ENCODE data around the gene AK1.
A peak's percentile ranks its signal among the peaks of the same experiment; 100 is the strongest.

AK1 gene

GRCh38 chr9:127907867-127908659, 30.6 kb upstream of the AK1 start:
- DNase-seq = no peak

GRCh38 chr9:127905788-127906191, 28.3 kb upstream of the AK1 start:
- DNase-seq = no peak

GRCh38 chr9:127905004-127905728, 27.7 kb upstream of the AK1 start:
- no peak for DNase-seq

GRCh38 chr9:127904561-127905003, 27.1 kb upstream of the AK1 start:
- no peak for DNase-seq

GRCh38 chr9:127903557-127904475, 26.3 kb upstream of the AK1 start:
- no peak for DNase-seq

- no peak for DNase-seq
Measured at GRCh38 chr9:127899128-127899943, 21.9 kb upstream of the AK1 start, which contains the start of gene ST6GALNAC6. Gene ST6GALNAC6, minus strand, starts transcription at chr9:127899603. Its CDS starts 1,622 bp downstream, at chr9:127897981.

GRCh38 chr9:127898433-127899127, 21.1 kb upstream of the AK1 start:
- no peak for DNase-seq

- DNase-seq = no peak
Measured at GRCh38 chr9:127897193-127897692, 19.8 kb upstream of the AK1 start.

GRCh38 chr9:127896395-127897192, 19.1 kb upstream of the AK1 start:
- DNase-seq = no peak

- DNase-seq = no peak
Measured at GRCh38 chr9:127895811-127896210, 18.3 kb upstream of the AK1 start.

- DNase-seq = no peak
Measured at GRCh38 chr9:127893392-127893791, 15.9 kb upstream of the AK1 start.

- DNase-seq = no peak
Measured at GRCh38 chr9:127892831-127893230, 15.4 kb upstream of the AK1 start.

GRCh38 chr9:127890053-127890452, 12.6 kb upstream of the AK1 start:
- DNase-seq = no peak

GRCh38 chr9:127887792-127888191, 10.3 kb upstream of the AK1 start:
- no peak for DNase-seq

- DNase-seq = no peak
Measured at GRCh38 chr9:127886401-127886972, 9.0 kb upstream of the AK1 start.

- DNase-seq = no peak
Measured at GRCh38 chr9:127885508-127886281, 8.2 kb upstream of the AK1 start.

- DNase-seq = no peak
Measured at GRCh38 chr9:127884976-127885490, 7.6 kb upstream of the AK1 start.

GRCh38 chr9:127884427-127884911, 7.0 kb upstream of the AK1 start:
- no peak for DNase-seq

- DNase-seq = peak; percentile 92
Measured at GRCh38 chr9:127883959-127884358, 6.5 kb upstream of the AK1 start.
